ENCODE data around the gene GMDS. TPM values are rescaled to one million over a fixed set of nuclear protein-coding genes. Genes with fewer than 3 reads are reported as not detected.

The GMDS gene
- total and polyA plus RNA-seq, 2 of the 4 experiments (the other 2 are of a cell fraction) = 7.3 to 21.9 TPM

DNA sequence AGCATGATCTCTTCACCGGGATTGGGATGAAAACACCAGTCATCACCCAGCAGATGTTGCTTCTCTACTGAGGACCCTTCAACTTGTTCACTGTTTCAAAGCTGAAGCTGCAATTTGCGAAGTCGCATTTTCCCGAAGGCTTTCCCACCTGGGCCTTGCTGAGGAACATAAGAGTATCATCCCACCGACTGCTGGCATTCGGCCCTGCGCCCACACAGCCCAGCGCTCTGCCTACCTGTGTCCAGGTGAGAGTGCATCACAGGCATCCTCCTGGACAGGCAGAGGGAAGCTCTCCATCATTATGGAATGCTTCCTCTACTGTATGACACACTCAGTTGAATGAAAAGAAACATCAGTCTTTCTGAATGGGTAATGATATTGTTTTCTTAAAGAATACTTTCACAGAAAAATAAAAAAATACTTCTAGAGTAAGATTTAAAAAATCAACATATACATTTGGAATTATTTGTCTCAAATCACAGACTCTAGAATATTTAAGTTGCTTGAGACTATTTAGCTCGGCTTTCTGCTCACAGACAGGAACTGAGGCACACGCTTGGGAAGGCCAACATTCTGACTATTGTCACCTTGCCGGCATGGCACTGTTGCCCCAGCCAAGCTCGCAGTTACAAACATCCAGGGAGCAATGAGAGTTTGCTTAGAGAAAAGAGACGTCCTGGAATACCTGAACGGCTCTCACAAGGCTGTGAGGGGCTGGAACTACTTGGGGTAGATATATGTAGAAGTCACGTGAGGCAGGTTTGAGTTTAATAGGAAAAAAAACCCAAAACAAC is 587.0 kb downstream of the GMDS start (continued):
- no peak for TF ChIP-seq SMC3 (IDR thresholded peaks at IDR 0.05; ENCODE audit: low read depth, low read length)

- Histone ChIP-seq H3K27me3 (ENCODE audit: control insufficient read depth, insufficient read depth, low read length) (no peaks in the 10 kb centered on the region), H3K18ac (ENCODE audit: low read depth, low read length) (no peak overlapping the region), H3K4me3 (ENCODE audit: insufficient read depth, low read depth, low read length) (no peak overlapping the region), H2AFZ (replicated peaks; ENCODE audit: low read length, poor library complexity) (no peak overlapping the region), H2AK9ac (replicated peaks; ENCODE audit: low read depth, low read length, poor library complexity) (no peak overlapping the region), H3K4ac (ENCODE audit: low read depth, low read length) (no peak overlapping the region), H3K9me3 (ENCODE audit: control insufficient read depth, insufficient read depth, low read length) (no peaks in the 10 kb centered on the region), H4K5ac (ENCODE audit: low read depth, low read length) (no peak overlapping the region), H4K20me1 (ENCODE audit: insufficient read depth, low read length) (no peaks in the 10 kb centered on the region), H4K8ac (ENCODE audit: low read depth in 2 of 2, low read length in 2 of 2) (no peak overlapping the region), H4K91ac (ENCODE audit: insufficient read depth, low read depth, low read length) (no peak overlapping the region), H2BK5ac (ENCODE audit: low read depth, low read length, poor library complexity, severe bottlenecking) (no peak overlapping the region), H3K79me1 (ENCODE audit: low read depth in 1 of 2, low read length in 2 of 2) (no peaks in the 10 kb centered on the region), H3K23ac (ENCODE audit: low read depth, low read length) (0 out of 2 replicates have a peak overlapping the region, but pooled peaks have one; percentile 11), H3K4me1 (ENCODE audit: control insufficient read depth, insufficient read depth, low read length) (peaks cover 11% of the 10 kb centered on the region), H2BK120ac (ENCODE audit: low read depth, low read length) (no peak overlapping the region), H2BK15ac (ENCODE audit: low read depth, low read length) (no peak overlapping the region), H3K27ac (ENCODE audit: insufficient read depth, low read length) (no peak overlapping the region), H3K9ac (ENCODE audit: low read depth, low read length) (no peak overlapping the region), H3K36me3 (ENCODE audit: control insufficient read depth, insufficient read depth, low read length) (no peaks in the 10 kb centered on the region), H3K9me1 (ENCODE audit: insufficient read depth, low read length) (peaks cover 13% of the 10 kb centered on the region), H3K4me2 (ENCODE audit: low read depth, low read length) (no peak overlapping the region), H2AK5ac (ENCODE audit: low read depth, low read length) (no peak overlapping the region), H3K56ac (ENCODE audit: extremely low read depth, insufficient read depth, low read length) (no peak overlapping the region), H2BK20ac (ENCODE audit: low read depth, low read length) (no peak overlapping the region), H3K14ac (replicated peaks; ENCODE audit: low read depth, low read length) (no peak overlapping the region)
- BruUV-seq (replicated peaks) = no TSS peak
- WGBS, 2 experiments (ENCODE audit: extremely low coverage in 2 of 2, insufficient read length in 1 of 2) = 100% methylated on average over 1 of the region's 7 CpGs; no CpG with 5 or more reads in 1 of the 2 experiments
- intact Hi-C loops (cut with micrococcal nuclease) = no loop called here
- ChIA-PET CTCF (interaction anchor here (1.3 kb wide), 1 partner anchor 29 kb away, joined by 3 read pairs; no protein-coding TSS in a partner anchor), POLR2A (ENCODE audit: unreplicated experiment) (no interaction called here)
- ATAC-seq (ENCODE audit: low read depth) (no peak), DNase-seq (no peak)
- in situ Hi-C loops (cut with MboI; ENCODE audit: low sequenced_read_pairs) = no loop called here
- dilution Hi-C loops (cut with HindIII; ENCODE audit: low sequenced_read_pairs, unreplicated experiment) = no loop called here
- TF ChIP-seq CHD1 (IDR thresholded peaks at IDR 0.05; ENCODE audit: low read depth, low read length) = no peak
- no peak for TF ChIP-seq BHLHE40 (IDR thresholded peaks at IDR 0.05; ENCODE audit: low read depth, low read length)
- no peak for TF ChIP-seq FOS (IDR thresholded peaks at IDR 0.05; ENCODE audit: low read depth, low read length)
- TF ChIP-seq MXI1 (IDR thresholded peaks at IDR 0.05; ENCODE audit: borderline replicate concordance, low read depth, low read length) = no peak
- TF ChIP-seq SMC3 (IDR thresholded peaks at IDR 0.05; ENCODE audit: low read depth, low read length) = no peak
- no peak for TF ChIP-seq RCOR1 (IDR thresholded peaks at IDR 0.05; ENCODE audit: insufficient replicate concordance, low read length)
- no peak for TF ChIP-seq USF2 (IDR thresholded peaks at IDR 0.05; ENCODE audit: low read depth, low read length)
- TF ChIP-seq NFE2L2 (IDR thresholded peaks at IDR 0.05; ENCODE audit: low read depth, low read length) = no peak
- TF ChIP-seq CTCF (conservative IDR thresholded peaks at IDR 0.05; ENCODE audit: low read depth, low read length) = no peak
- TF ChIP-seq POLR2A (IDR thresholded peaks at IDR 0.05; ENCODE audit: low read depth, low read length) = no peak
- no peak for TF ChIP-seq MAFK (IDR thresholded peaks at IDR 0.05; ENCODE audit: low read depth, low read length)
- no peak for TF ChIP-seq RAD21 (IDR thresholded peaks at IDR 0.05; ENCODE audit: low read length)
- TF ChIP-seq, protein P1, sequence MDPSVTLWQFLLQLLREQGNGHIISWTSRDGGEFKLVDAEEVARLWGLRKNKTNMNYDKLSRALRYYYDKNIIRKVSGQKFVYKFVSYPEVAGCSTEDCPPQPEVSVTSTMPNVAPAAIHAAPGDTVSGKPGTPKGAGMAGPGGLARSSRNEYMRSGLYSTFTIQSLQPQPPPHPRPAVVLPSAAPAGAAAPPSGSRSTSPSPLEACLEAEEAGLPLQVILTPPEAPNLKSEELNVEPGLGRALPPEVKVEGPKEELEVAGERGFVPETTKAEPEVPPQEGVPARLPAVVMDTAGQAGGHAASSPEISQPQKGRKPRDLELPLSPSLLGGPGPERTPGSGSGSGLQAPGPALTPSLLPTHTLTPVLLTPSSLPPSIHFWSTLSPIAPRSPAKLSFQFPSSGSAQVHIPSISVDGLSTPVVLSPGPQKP (IDR thresholded peaks at IDR 0.05; ENCODE audit: borderline replicate concordance, low read depth, low read length) = no peak
Measured at GRCh38 chr6:1657771-1658165, 587.6 kb downstream of the GMDS start.
